T-helper 1 cell (primary cell): ENCODE results near the gene POMGNT2.

Source experiments
- DNase-seq, 5 donors: peaks; one replicate each; pipeline ENCODE4 v3.0.0-alpha.2; 2012 to 2020

Gene POMGNT2

GRCh38 chr3:43102773-43103480 lies 3.0 kb downstream of the POMGNT2 start:
- no peak for DNase-seq

- no peak for DNase-seq
Measured at GRCh38 chr3:43098761-43099160, 7.1 kb downstream of the POMGNT2 start.

- no peak for DNase-seq
Measured at GRCh38 chr3:43097400-43098080, 8.3 kb downstream of the POMGNT2 start.

GRCh38 chr3:43096761-43097160 lies 9.1 kb downstream of the POMGNT2 start:
- DNase-seq = no peak

- DNase-seq = no peak
Measured at GRCh38 chr3:43095370-43095769, 10.5 kb downstream of the POMGNT2 start.

- no peak for DNase-seq
Measured at GRCh38 chr3:43094851-43095250, 11.0 kb downstream of the POMGNT2 start.

GRCh38 chr3:43094381-43094780 lies 11.5 kb downstream of the POMGNT2 start:
- DNase-seq = no peak

GRCh38 chr3:43093974-43094373 lies 11.9 kb downstream of the POMGNT2 start:
- no peak for DNase-seq

- DNase-seq = no peak
Measured at GRCh38 chr3:43093006-43093405, 12.9 kb downstream of the POMGNT2 start.

GRCh38 chr3:43091481-43091880 lies 14.4 kb downstream of the POMGNT2 start:
- no peak for DNase-seq

GRCh38 chr3:43090238-43090637 lies 15.6 kb downstream of the POMGNT2 start:
- DNase-seq = no peak

- DNase-seq = no peak
Measured at GRCh38 chr3:43089081-43089480, 16.8 kb downstream of the POMGNT2 start.

- no peak for DNase-seq
Measured at GRCh38 chr3:43087249-43087776, 18.6 kb downstream of the POMGNT2 start.

- no peak for DNase-seq
Measured at GRCh38 chr3:43086460-43087165, 19.3 kb downstream of the POMGNT2 start.

- no peak for DNase-seq
Measured at GRCh38 chr3:43082457-43082856, 23.4 kb downstream of the POMGNT2 start.

GRCh38 chr3:43081796-43082195 lies 24.1 kb downstream of the POMGNT2 start:
- no peak for DNase-seq

GRCh38 chr3:43080726-43081568 lies 24.9 kb downstream of the POMGNT2 start:
- no peak for DNase-seq

- DNase-seq = no peak
Measured at GRCh38 chr3:43079536-43080332, 26.1 kb downstream of the POMGNT2 start.

- no peak for DNase-seq
Measured at GRCh38 chr3:43077707-43078106, 28.2 kb downstream of the POMGNT2 start.

GRCh38 chr3:43077261-43077660 lies 28.6 kb downstream of the POMGNT2 start:
- DNase-seq = no peak

- DNase-seq = no peak
Measured at GRCh38 chr3:43076857-43077256, 29.0 kb downstream of the POMGNT2 start.
